ENCODE measurements around the gene KIFBP.
"Not testable (repeated sequence)": the region's sequence is repeated elsewhere in the genome, so short reads cannot be mapped to it uniquely, and the experiment has no call there.

Gene KIFBP

GRCh38 chr10:68959695-68960527 is 28.7 kb upstream of the KIFBP start:
- H3K27ac ChIP-seq (replicated peaks) = peak overlapping the region; percentile 33
- no peak overlapping the region for H3K4me3 ChIP-seq (replicated peaks; ENCODE audit: insufficient read depth, low read length)
- no peaks in the 10 kb centered on the region for H3K27me3 ChIP-seq (ENCODE audit: insufficient read depth, poor library complexity, severe bottlenecking)
- DNase-seq (ENCODE audit: low read depth in 1 of 2, low spot score in 1 of 2) = no peak
- TF ChIP-seq CTCF (IDR thresholded peaks at IDR 0.05; ENCODE audit: insufficient read depth, low read length) = no peak
- TF ChIP-seq, protein P1, sequence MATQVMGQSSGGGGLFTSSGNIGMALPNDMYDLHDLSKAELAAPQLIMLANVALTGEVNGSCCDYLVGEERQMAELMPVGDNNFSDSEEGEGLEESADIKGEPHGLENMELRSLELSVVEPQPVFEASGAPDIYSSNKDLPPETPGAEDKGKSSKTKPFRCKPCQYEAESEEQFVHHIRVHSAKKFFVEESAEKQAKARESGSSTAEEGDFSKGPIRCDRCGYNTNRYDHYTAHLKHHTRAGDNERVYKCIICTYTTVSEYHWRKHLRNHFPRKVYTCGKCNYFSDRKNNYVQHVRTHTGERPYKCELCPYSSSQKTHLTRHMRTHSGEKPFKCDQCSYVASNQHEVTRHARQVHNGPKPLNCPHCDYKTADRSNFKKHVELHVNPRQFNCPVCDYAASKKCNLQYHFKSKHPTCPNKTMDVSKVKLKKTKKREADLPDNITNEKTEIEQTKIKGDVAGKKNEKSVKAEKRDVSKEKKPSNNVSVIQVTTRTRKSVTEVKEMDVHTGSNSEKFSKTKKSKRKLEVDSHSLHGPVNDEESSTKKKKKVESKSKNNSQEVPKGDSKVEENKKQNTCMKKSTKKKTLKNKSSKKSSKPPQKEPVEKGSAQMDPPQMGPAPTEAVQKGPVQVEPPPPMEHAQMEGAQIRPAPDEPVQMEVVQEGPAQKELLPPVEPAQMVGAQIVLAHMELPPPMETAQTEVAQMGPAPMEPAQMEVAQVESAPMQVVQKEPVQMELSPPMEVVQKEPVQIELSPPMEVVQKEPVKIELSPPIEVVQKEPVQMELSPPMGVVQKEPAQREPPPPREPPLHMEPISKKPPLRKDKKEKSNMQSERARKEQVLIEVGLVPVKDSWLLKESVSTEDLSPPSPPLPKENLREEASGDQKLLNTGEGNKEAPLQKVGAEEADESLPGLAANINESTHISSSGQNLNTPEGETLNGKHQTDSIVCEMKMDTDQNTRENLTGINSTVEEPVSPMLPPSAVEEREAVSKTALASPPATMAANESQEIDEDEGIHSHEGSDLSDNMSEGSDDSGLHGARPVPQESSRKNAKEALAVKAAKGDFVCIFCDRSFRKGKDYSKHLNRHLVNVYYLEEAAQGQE (IDR thresholded peaks at IDR 0.05; ENCODE audit: insufficient replicate concordance, low read depth) = no peak
- no peak for TF ChIP-seq SPI1 (IDR thresholded peaks at IDR 0.05; ENCODE audit: borderline replicate concordance, low read depth)
- TF ChIP-seq GABPA (IDR thresholded peaks at IDR 0.05; ENCODE audit: low read depth) = no peak
- TF ChIP-seq POLR2AphosphoS5 (IDR thresholded peaks at IDR 0.05; ENCODE audit: low read depth) = no peak

DNA sequence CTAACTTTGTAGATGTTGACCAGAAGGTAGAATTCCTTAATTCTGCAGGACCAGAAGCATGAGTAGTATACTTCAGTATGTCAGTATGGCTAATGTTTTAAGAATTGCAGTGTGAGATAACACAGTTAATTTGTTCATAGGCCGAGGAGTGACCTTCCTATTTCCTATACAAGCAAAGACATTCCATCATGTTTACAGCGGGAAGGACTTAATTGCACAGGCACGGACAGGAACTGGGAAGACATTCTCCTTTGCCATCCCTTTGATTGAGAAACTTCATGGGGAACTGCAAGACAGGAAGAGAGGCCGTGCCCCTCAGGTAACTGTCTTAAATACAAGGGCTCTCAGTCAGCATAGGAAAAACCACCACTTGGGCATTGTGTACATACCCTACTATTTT is 25.5 kb upstream of the KIFBP start:
- Histone ChIP-seq H3K27ac (replicated peaks) (no peak overlapping the region), H3K27me3 (ENCODE audit: insufficient read depth, poor library complexity, severe bottlenecking) (no peaks in the 10 kb centered on the region), H3K4me3 (replicated peaks; ENCODE audit: insufficient read depth, low read length) (no peak overlapping the region)
- TF ChIP-seq SPI1 (IDR thresholded peaks at IDR 0.05; ENCODE audit: borderline replicate concordance, low read depth) (no peak), CTCF (IDR thresholded peaks at IDR 0.05; ENCODE audit: insufficient read depth, low read length) (no peak)
- no peak for DNase-seq (ENCODE audit: low read depth in 1 of 2, low spot score in 1 of 2)

DNA sequence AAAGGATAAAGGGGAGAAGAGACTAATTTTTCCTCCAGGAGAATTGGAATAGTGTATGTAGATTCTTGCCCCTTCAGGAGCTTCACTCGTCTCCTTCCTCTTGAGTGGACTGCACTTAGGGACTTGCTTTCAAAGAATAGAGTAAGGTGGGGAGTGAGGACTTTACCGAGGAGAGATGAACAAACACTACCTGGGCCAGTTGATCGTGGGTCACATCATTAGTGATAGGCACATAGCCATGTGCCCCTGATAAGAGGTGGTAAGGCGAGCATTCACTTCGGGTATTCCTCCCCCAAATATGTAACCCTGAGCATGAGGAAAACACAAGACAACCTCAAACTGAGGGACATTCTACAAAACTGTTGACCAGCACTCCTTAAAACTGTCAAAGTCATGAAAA is 14.6 kb upstream of the KIFBP start:
- Histone ChIP-seq H3K27me3 (ENCODE audit: insufficient read depth, poor library complexity, severe bottlenecking) (no peaks in the 10 kb centered on the region), H3K4me3 (replicated peaks; ENCODE audit: insufficient read depth, low read length) (no peak overlapping the region), H3K27ac (replicated peaks) (no peak overlapping the region)
- no peak for TF ChIP-seq SPI1 (IDR thresholded peaks at IDR 0.05; ENCODE audit: borderline replicate concordance, low read depth)
- TF ChIP-seq POLR2AphosphoS5 (IDR thresholded peaks at IDR 0.05; ENCODE audit: low read depth) = no peak
- TF ChIP-seq GABPA (IDR thresholded peaks at IDR 0.05; ENCODE audit: low read depth) = no peak
- no peak for TF ChIP-seq CTCF (IDR thresholded peaks at IDR 0.05; ENCODE audit: insufficient read depth, low read length)
- TF ChIP-seq, protein P1 (IDR thresholded peaks at IDR 0.05; ENCODE audit: insufficient replicate concordance, low read depth) = no peak
- no peak for DNase-seq (ENCODE audit: low read depth in 1 of 2, low spot score in 1 of 2)

DNA sequence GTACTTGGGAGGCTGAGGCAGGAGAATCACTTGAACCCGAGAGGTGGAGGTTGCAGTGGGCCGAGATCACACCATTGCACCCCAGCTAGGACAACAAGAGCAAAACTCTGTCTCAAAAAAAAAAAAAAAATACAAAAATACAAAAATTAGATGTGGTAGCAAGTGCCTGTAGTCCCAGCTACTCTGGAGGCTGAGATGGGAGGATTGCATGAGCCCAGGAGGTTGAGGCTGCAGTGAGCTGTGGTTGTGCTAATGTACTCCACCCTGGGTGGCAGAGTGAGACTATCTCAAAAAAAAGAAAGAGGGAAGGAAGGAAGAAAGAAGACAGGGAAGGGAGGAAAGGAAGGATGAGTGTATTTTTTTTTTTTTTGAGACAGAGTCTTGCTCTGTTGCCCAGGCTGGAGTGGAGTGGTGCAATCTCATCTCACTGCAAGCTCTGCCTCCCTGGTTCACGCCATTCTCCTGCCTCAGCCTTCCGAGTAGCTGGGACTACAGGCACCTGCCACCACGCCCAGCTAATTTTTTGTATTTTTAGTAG is 12.6 kb upstream of the KIFBP start:
- not testable (repeated sequence) for DNase-seq (ENCODE audit: low read depth in 1 of 2, low spot score in 1 of 2); H3K4me3 ChIP-seq (replicated peaks; ENCODE audit: insufficient read depth, low read length); H3K27ac ChIP-seq (replicated peaks); H3K27me3 ChIP-seq (ENCODE audit: insufficient read depth, poor library complexity, severe bottlenecking)

GRCh38 chr10:68979738-68980137 is 8.9 kb upstream of the KIFBP start:
- not testable (repeated sequence) for H3K27ac ChIP-seq (replicated peaks); DNase-seq (ENCODE audit: low read depth in 1 of 2, low spot score in 1 of 2); H3K4me3 ChIP-seq (replicated peaks; ENCODE audit: insufficient read depth, low read length); H3K27me3 ChIP-seq (ENCODE audit: insufficient read depth, poor library complexity, severe bottlenecking)
